HEK293 (cell line): ENCODE measurements around the gene MKNK2.
A peak's percentile ranks its signal among the peaks of the same experiment; 100 is the strongest.

ENCODE experiments used
- CTCF ChIA-PET: fragments of 350-600 bp; formaldehyde crosslinking; extraction: SDS; loops from one replicate; lab custom pipeline; 2021; ENCODE audit warnings: antibody characterized with exemption; lab: Yijun Ruan, JAX
- POLR2A ChIA-PET: fragments of 300-600 bp; formaldehyde crosslinking; extraction: SDS; loops from one replicate; lab custom pipeline; 2020; ENCODE audit warnings: antibody characterized with exemption, inconsistent platforms; lab: Yijun Ruan, JAX
- H3K27ac ChIP-seq: fragments of 200-500 bp; sonication (Bioruptor generic); 2 replicates; pipeline ENCODE4 v1.5.1; 2014; ENCODE audit warnings: low read depth, low read length, control low read depth, inconsistent platforms; ENCODE audit errors: extremely low read depth
- H3K36me3 ChIP-seq, 2 experiments: fragments of 200-500 bp in 1 of 2; sonication (Bioruptor generic) in 1 of 2; 1 replicate in 1 of 2; 2 replicates in 1 of 2; pipeline ENCODE4 v1.5.1; 2014 to 2017; ENCODE audit warnings: inconsistent platforms in 2 of 2, low read length in 2 of 2; ENCODE audit not compliant: control insufficient read depth in 2 of 2, insufficient read depth in 1 of 2
- H3K4me1 ChIP-seq: fragments of 200-500 bp; sonication (Bioruptor generic); 2 replicates; pipeline ENCODE4 v1.5.1; 2014; ENCODE audit warnings: mild to moderate bottlenecking, low read length, inconsistent platforms; ENCODE audit not compliant: control insufficient read depth, insufficient read depth
- H3K4me3 ChIP-seq: 2 replicates; pipeline ENCODE4 v1.5.1; 2011; ENCODE audit warnings: low read depth, mild to moderate bottlenecking, control low read depth, low read length, moderate library complexity
- H3K9me3 ChIP-seq: fragments of 200-500 bp; sonication (Bioruptor generic); 2 replicates; pipeline ENCODE4 v1.5.1; 2014; ENCODE audit warnings: low read depth, low read length, inconsistent platforms; ENCODE audit not compliant: control insufficient read depth, insufficient read depth
- GLIS2 ChIP-seq: fragments of 450-650 bp; formaldehyde crosslinking; IDR thresholded peaks from 2 replicates; pipeline ENCODE4 v1.5.1; 2016; ENCODE audit warnings: missing biosample characterization, missing genetic modification characterization
- HOXC10 ChIP-seq: sonication (generic); formaldehyde crosslinking; IDR thresholded peaks from 2 replicates; pipeline ENCODE4 v1.8.1; 2023; ENCODE audit warnings: mild to moderate bottlenecking, missing genetic modification reagents
- INSM2 ChIP-seq: fragments of 450-650 bp; formaldehyde crosslinking; IDR thresholded peaks from 2 replicates; pipeline ENCODE4 v1.5.1; 2016; ENCODE audit warnings: missing biosample characterization, missing genetic modification characterization
- KLF1 ChIP-seq: fragments of 450-650 bp; formaldehyde crosslinking; IDR thresholded peaks from 2 replicates; pipeline ENCODE4 v1.5.1; 2016; ENCODE audit warnings: missing biosample characterization, missing genetic modification characterization
- KLF8 ChIP-seq: fragments of 450-650 bp; formaldehyde crosslinking; IDR thresholded peaks from 2 replicates; pipeline ENCODE4 v1.5.1; 2016; ENCODE audit warnings: missing biosample characterization, missing genetic modification characterization
- PRDM1 ChIP-seq: fragments of 450-650 bp; formaldehyde crosslinking; IDR thresholded peaks from 2 replicates; pipeline ENCODE4; 2016; ENCODE audit warnings: missing biosample characterization, missing genetic modification characterization
- REPIN1 ChIP-seq: fragments of 450-650 bp; formaldehyde crosslinking; IDR thresholded peaks from 2 replicates; pipeline ENCODE4 v1.5.1; 2017; ENCODE audit warnings: missing biosample characterization, missing genetic modification characterization, low read depth
- ZBTB48 ChIP-seq: fragments of 450-650 bp; formaldehyde crosslinking; IDR thresholded peaks from 2 replicates; pipeline ENCODE4 v1.5.1; 2016; ENCODE audit warnings: missing biosample characterization, missing genetic modification characterization
- ZEB2 ChIP-seq: fragments of 450-650 bp; formaldehyde crosslinking; IDR thresholded peaks from 2 replicates; pipeline ENCODE4 v1.5.1; 2016; ENCODE audit warnings: missing biosample characterization, missing genetic modification characterization
- ZIC2 ChIP-seq: fragments of 450-650 bp; formaldehyde crosslinking; IDR thresholded peaks from 2 replicates; pipeline ENCODE4 v1.5.1; 2016; ENCODE audit warnings: missing biosample characterization, missing genetic modification characterization
- ZNF133 ChIP-seq: fragments of 450-650 bp; formaldehyde crosslinking; IDR thresholded peaks from 2 replicates; pipeline ENCODE4 v1.5.1; 2016; ENCODE audit warnings: missing biosample characterization, missing genetic modification characterization
- ZNF138 ChIP-seq: fragments of 450-650 bp; formaldehyde crosslinking; IDR thresholded peaks from 2 replicates; pipeline ENCODE4 v1.5.1; 2016; ENCODE audit warnings: missing biosample characterization, missing genetic modification characterization, borderline replicate concordance
- ZNF16 ChIP-seq: fragments of 450-650 bp; formaldehyde crosslinking; IDR thresholded peaks from 2 replicates; pipeline ENCODE4 v1.5.1; 2016; ENCODE audit warnings: low read depth, missing biosample characterization, missing genetic modification characterization
- ZNF266 ChIP-seq: fragments of 450-650 bp; formaldehyde crosslinking; IDR thresholded peaks from 2 replicates; pipeline ENCODE4 v1.5.1; 2016; ENCODE audit warnings: missing biosample characterization, missing genetic modification characterization, low read depth
- ZNF324 ChIP-seq: fragments of 450-650 bp; formaldehyde crosslinking; IDR thresholded peaks from 2 replicates; pipeline ENCODE4 v1.5.1; 2016; ENCODE audit warnings: missing biosample characterization, missing genetic modification characterization
- ZNF335 ChIP-seq: fragments of 450-650 bp; formaldehyde crosslinking; conservative IDR thresholded peaks from 2 replicates; pipeline ENCODE4 v1.5.1; 2016; ENCODE audit warnings: missing biosample characterization, missing genetic modification characterization
- ZNF341 ChIP-seq: fragments of 450-650 bp; formaldehyde crosslinking; IDR thresholded peaks from 2 replicates; pipeline ENCODE4; 2016; ENCODE audit warnings: low read depth, missing biosample characterization, missing genetic modification characterization
- ZNF366 ChIP-seq: fragments of 450-650 bp; formaldehyde crosslinking; conservative IDR thresholded peaks from 2 replicates; pipeline ENCODE4 v1.5.1; 2016; ENCODE audit warnings: missing biosample characterization, missing genetic modification characterization
- ZNF473 ChIP-seq: fragments of 450-650 bp; formaldehyde crosslinking; IDR thresholded peaks from 2 replicates; pipeline ENCODE4 v1.5.1; 2017; ENCODE audit warnings: missing biosample characterization, missing genetic modification characterization
- ZNF530 ChIP-seq: fragments of 450-650 bp; formaldehyde crosslinking; IDR thresholded peaks from 2 replicates; pipeline ENCODE4 v1.5.1; 2016; ENCODE audit warnings: low read depth, missing biosample characterization, missing genetic modification characterization
- ZNF561 ChIP-seq: fragments of 450-650 bp; IDR thresholded peaks from 2 replicates; pipeline ENCODE4 v1.5.1; 2018; ENCODE audit warnings: missing biosample characterization, missing genetic modification characterization, borderline replicate concordance
- ZNF701 ChIP-seq: fragments of 450-650 bp; formaldehyde crosslinking; IDR thresholded peaks from 2 replicates; pipeline ENCODE4 v1.5.1; 2016; ENCODE audit warnings: missing biosample characterization, missing genetic modification characterization
- ZNF704 ChIP-seq: fragments of 450-650 bp; formaldehyde crosslinking; IDR thresholded peaks from 2 replicates; pipeline ENCODE4 v1.5.1; 2016; ENCODE audit warnings: missing biosample characterization, missing genetic modification characterization
- ZNF830 ChIP-seq: fragments of 450-650 bp; IDR thresholded peaks from 2 replicates; pipeline ENCODE4 v1.5.0; 2018; ENCODE audit warnings: missing biosample characterization, missing genetic modification characterization, low read depth, mild to moderate bottlenecking, moderate library complexity
- ZSCAN16 ChIP-seq: fragments of 450-650 bp; formaldehyde crosslinking; IDR thresholded peaks from 2 replicates; pipeline ENCODE4 v1.5.1; 2016; ENCODE audit warnings: missing biosample characterization, missing genetic modification characterization

MKNK2 gene

GRCh38 chr19:2033825-2034159 is 17.3 kb downstream of the MKNK2 start:
- Histone ChIP-seq H3K36me3 (peaks cover 0 to 7% of the 10 kb centered on the region in 2 experiments; a peak in 1 of 3 replicates), H3K4me3 (no peak overlapping the region), H3K27ac (no peak overlapping the region), H3K4me1 (peaks cover 6% of the 10 kb centered on the region; the same call in 1 of the 2 replicates), H3K9me3 (no peaks in the 10 kb centered on the region)
- POLR2A ChIA-PET, result interaction anchor here (0.5 to 1.4 kb wide), 3 partner anchors 10 to 611 kb away, joined by 3 to 5 read pairs (median 4); no protein-coding TSS in a partner anchor
- TF ChIP-seq ZNF266 (tag by site-specific recombination), result no peak
- CTCF ChIA-PET, result interaction anchor here (0.6 to 1.3 kb wide), 2 partner anchors 35 to 36 kb away, joined by 3 read pairs; no protein-coding TSS in a partner anchor

- ChIA-PET POLR2A (interaction anchor here (0.5 to 2.1 kb wide), 3 partner anchors 9 to 611 kb away, joined by 4 to 11 read pairs (median 5); no protein-coding TSS in a partner anchor), CTCF (interaction anchor here (0.6 to 1.6 kb wide), 3 partner anchors 13 to 37 kb away, joined by 3 to 6 read pairs (median 3); no protein-coding TSS in a partner anchor)
- no peaks in the 10 kb centered on the region for H3K9me3 ChIP-seq
- no peak overlapping the region for H3K27ac ChIP-seq
- TF ChIP-seq GLIS2 (tag by site-specific recombination), result no peak
- TF ChIP-seq ZSCAN16 (tag by site-specific recombination), result no peak
- no peak for TF ChIP-seq ZEB2 (tag by site-specific recombination)
- TF ChIP-seq ZNF701 (tag by site-specific recombination), result no peak
- TF ChIP-seq ZNF16 (tag by site-specific recombination), result peak; percentile 90
- H3K4me3 ChIP-seq, result no peak overlapping the region
- peaks cover 0 to 1% of the 10 kb centered on the region in 2 experiments; a peak in 1 of 3 replicates for H3K36me3 ChIP-seq
- H3K4me1 ChIP-seq, result peaks cover 6% of the 10 kb centered on the region; the same call in 1 of the 2 replicates
Observed at GRCh38 chr19:2033115-2033824, 17.8 kb downstream of the MKNK2 start.

- Histone ChIP-seq H3K36me3 (no peaks in the 10 kb centered on the region), H3K4me1 (peaks cover 2% of the 10 kb centered on the region; the same call in 1 of the 2 replicates), H3K9me3 (no peaks in the 10 kb centered on the region), H3K4me3 (no peak overlapping the region), H3K27ac (no peak overlapping the region; the same call in 1 of the 2 replicates)
- POLR2A ChIA-PET, result interaction anchor here (0.8 to 2.1 kb wide), 4 partner anchors 8 to 19 kb away, joined by 3 to 11 read pairs (median 4); no protein-coding TSS in a partner anchor
- CTCF ChIA-PET, result interaction anchor here (1.6 kb wide), 1 partner anchor 12 kb away, joined by 6 read pairs; no protein-coding TSS in a partner anchor
- TF ChIP-seq ZNF830, result no peak
- TF ChIP-seq ZNF341 (tag by site-specific recombination), result peak; percentile 48; the same call in 1 of the 2 replicates
- no peak for TF ChIP-seq ZNF138
- peak; percentile 77 for TF ChIP-seq KLF1
- TF ChIP-seq REPIN1 (tag by site-specific recombination), result no peak
- peak; percentile 22; the same call in 1 of the 2 replicates for TF ChIP-seq KLF8
- TF ChIP-seq INSM2 (tag by site-specific recombination), result no peak
- TF ChIP-seq ZNF530 (tag by site-specific recombination), result no peak
- no peak for TF ChIP-seq ZNF324
- no peak for TF ChIP-seq HOXC10 (CRISPR knock-in tag)
- peak; percentile 55 for TF ChIP-seq GLIS2 (tag by site-specific recombination)
- no peak for TF ChIP-seq ZNF473 (tag by site-specific recombination)
- peak; percentile 28; the same call in 1 of the 2 replicates for TF ChIP-seq ZBTB48 (tag by site-specific recombination)
- no peak; the same call in 1 of the 2 replicates for TF ChIP-seq ZNF561
- TF ChIP-seq ZNF704 (tag by site-specific recombination), result no peak
- no peak for TF ChIP-seq ZNF16 (tag by site-specific recombination)
- TF ChIP-seq ZNF133 (tag by site-specific recombination), result no peak
- TF ChIP-seq ZNF335 (tag by site-specific recombination), result peak; percentile 98
- TF ChIP-seq ZIC2 (tag by site-specific recombination), result peak; percentile 82
- no peak for TF ChIP-seq ZNF366
- TF ChIP-seq PRDM1 (tag by site-specific recombination), result no peak
Observed at GRCh38 chr19:2032296-2032941, 18.6 kb downstream of the MKNK2 start.
